ENCODE measurements around the gene PPP1R1B.
A peak's percentile ranks its signal among the peaks of the same experiment; 100 is the strongest.

The PPP1R1B gene

GRCh38 chr17:39635614-39636176 lies 8.9 kb downstream of the PPP1R1B start:
- no peak for TF ChIP-seq CTCF (IDR thresholded peaks at IDR 0.05; ENCODE audit: borderline replicate concordance, insufficient read depth, low read depth, low read length)
- no peak overlapping the region for H3K4me3 ChIP-seq (ENCODE audit: low read depth, low read length)

- peak overlapping the region; percentile 84 for H3K4me3 ChIP-seq (ENCODE audit: low read depth, low read length)
- no peak for TF ChIP-seq CTCF (IDR thresholded peaks at IDR 0.05; ENCODE audit: borderline replicate concordance, insufficient read depth, low read depth, low read length)
Observed at GRCh38 chr17:39636587-39636926, 9.8 kb downstream of the PPP1R1B start.

DNA sequence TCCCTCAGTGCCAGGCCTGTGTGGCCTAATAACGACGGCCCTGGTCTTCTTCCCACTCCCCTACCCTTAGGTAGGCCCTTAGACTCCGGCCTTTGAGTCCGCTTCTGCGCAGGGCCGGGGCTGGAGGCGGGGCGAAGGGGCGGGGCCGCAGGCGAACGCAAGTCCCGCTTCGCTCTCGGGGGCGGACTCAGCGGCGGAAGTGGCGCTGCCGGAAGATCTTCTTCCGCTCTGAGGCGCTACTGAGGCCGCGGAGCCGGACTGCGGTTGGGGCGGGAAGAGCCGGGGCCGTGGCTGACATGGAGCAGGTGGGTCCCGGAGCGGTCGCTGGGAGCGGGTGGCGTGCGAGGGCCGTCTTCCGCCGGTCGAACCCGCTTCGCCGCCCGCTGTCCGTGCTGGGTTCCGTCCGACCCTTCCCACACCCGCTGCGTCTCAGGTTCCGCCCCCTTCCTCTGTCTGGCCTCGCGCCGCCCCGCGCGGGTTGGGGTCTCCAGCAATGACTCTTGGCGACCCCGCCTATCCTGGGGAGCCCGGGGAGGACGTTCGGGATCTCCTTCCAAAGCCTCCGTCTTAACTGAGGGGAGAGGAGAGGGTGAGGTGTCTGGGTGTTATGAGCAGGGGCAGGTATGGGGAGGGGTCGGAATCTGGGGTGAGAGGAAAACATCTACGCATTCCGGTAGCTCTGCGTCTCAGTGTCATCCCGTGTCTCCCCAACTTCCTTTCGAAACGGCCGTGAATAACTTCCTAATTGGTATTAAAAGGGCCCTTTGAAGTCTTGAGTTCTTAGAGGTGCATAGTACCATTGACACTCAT lies 10.4 kb downstream of the PPP1R1B start, which contains the start of gene STARD3:
TSS of gene STARD3 (plus strand) at position 218 of the 810 bp plus-strand sequence. CDS start 16,388 bp downstream, outside the sequence.
- peak within 1 kb of the TSS; percentile 84 for H3K4me3 ChIP-seq (ENCODE audit: low read depth, low read length)
- TF ChIP-seq CTCF (IDR thresholded peaks at IDR 0.05; ENCODE audit: borderline replicate concordance, insufficient read depth, low read depth, low read length) = 0 out of 2 replicates have a peak, but pooled peaks have one; percentile 7

GRCh38 chr17:39638317-39638716 lies 11.6 kb downstream of the PPP1R1B start:
- peak overlapping the region; percentile 84 for H3K4me3 ChIP-seq (ENCODE audit: low read depth, low read length)
- TF ChIP-seq CTCF (IDR thresholded peaks at IDR 0.05; ENCODE audit: borderline replicate concordance, insufficient read depth, low read depth, low read length) = no peak

- no peak for TF ChIP-seq CTCF (IDR thresholded peaks at IDR 0.05; ENCODE audit: borderline replicate concordance, insufficient read depth, low read depth, low read length)
- no peak overlapping the region for H3K4me3 ChIP-seq (ENCODE audit: low read depth, low read length)
Observed at GRCh38 chr17:39639043-39639442, 12.3 kb downstream of the PPP1R1B start.

- TF ChIP-seq CTCF (IDR thresholded peaks at IDR 0.05; ENCODE audit: borderline replicate concordance, insufficient read depth, low read depth, low read length) = no peak
- no peak overlapping the region for H3K4me3 ChIP-seq (ENCODE audit: low read depth, low read length)
Observed at GRCh38 chr17:39639566-39640458, 13.1 kb downstream of the PPP1R1B start.

Data from GM12875 (cell line).